Ectodermal cell (in vitro differentiated cells): ENCODE measurements around the gene ETV5.

Source experiments
- H3K27ac ChIP-seq: 2 replicates; pipeline ENCODE4 v1.7.0; 2013; ENCODE audit warnings: mild to moderate bottlenecking, low read depth, low read length; ENCODE audit not compliant: insufficient read depth, poor library complexity, severe bottlenecking
- H3K27me3 ChIP-seq: 2 replicates; pipeline ENCODE4 v1.7.0; 2013; ENCODE audit warnings: mild to moderate bottlenecking, low read length; ENCODE audit not compliant: insufficient read depth, control insufficient read depth, poor library complexity, severe bottlenecking
- H3K36me3 ChIP-seq: one replicate; pipeline ENCODE4 v1.7.0; 2013; ENCODE audit warnings: low read length; ENCODE audit not compliant: control insufficient read depth, insufficient read depth
- H3K4me1 ChIP-seq: one replicate; pipeline ENCODE4 v1.7.0; 2013; ENCODE audit warnings: low read length; ENCODE audit not compliant: control insufficient read depth, insufficient read depth
- H3K4me3 ChIP-seq: 2 replicates; pipeline ENCODE4 v1.7.0; 2013; ENCODE audit warnings: low read depth, low read length, control low read depth; ENCODE audit not compliant: insufficient read depth
- H3K9me3 ChIP-seq: 2 replicates; pipeline ENCODE4 v1.7.0; 2013; ENCODE audit warnings: mild to moderate bottlenecking, low read length, moderate library complexity; ENCODE audit not compliant: control insufficient read depth
- WGBS, 2 experiments: methylation state at CpG; one replicate each; pipeline ENCODE4 v1.1.7; 2013; ENCODE audit warnings: missing lambda C conversion rate in 2 of 2; 5-methylcytosine and 5-hydroxymethylcytosine counted together

ETV5 gene

DNA sequence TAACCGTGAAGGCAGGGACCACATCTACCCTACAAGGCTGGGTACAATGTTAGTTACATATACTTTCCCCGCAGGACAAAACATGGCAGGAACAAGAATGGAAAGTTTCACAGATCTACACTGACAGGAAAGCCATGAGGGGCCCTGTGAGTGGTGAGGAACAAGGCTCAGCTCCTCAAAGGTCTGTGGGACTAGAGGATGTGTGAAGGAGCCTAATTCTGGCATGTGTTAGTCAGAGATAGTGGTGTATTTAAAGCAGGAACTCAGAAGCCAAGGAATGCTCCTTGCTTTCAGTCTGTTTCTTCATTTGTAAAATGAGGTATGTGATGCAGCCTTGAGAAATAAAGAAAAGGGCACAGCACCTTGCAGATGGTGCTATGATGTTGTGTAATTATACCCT is 25.1 kb downstream of the ETV5 start:
- no peak overlapping the region for H3K4me3 ChIP-seq
- no peaks in the 10 kb centered on the region for H3K36me3 ChIP-seq
- H3K9me3 ChIP-seq, result no peaks in the 10 kb centered on the region
- peaks cover 7% of the 10 kb centered on the region for H3K4me1 ChIP-seq
- WGBS, 2 experiments, result 90% methylated on average over 2 of the region's 2 CpGs
- H3K27ac ChIP-seq, result no peak overlapping the region
- H3K27me3 ChIP-seq, result no peaks in the 10 kb centered on the region

- Histone ChIP-seq H3K4me1 (peaks cover 7% of the 10 kb centered on the region), H3K36me3 (no peaks in the 10 kb centered on the region), H3K9me3 (no peaks in the 10 kb centered on the region), H3K27ac (no peak overlapping the region), H3K4me3 (no peak overlapping the region), H3K27me3 (no peaks in the 10 kb centered on the region)
- WGBS, 2 experiments, result 88 to 93% methylated on average over 8 of the region's 8 CpGs
These were observed 26.7 kb downstream of the ETV5 start for GRCh38 chr3:186082150-186082549.

GRCh38 chr3:186081678-186082077 is 27.2 kb downstream of the ETV5 start:
- H3K4me1 ChIP-seq, result peaks cover 7% of the 10 kb centered on the region
- 82 to 96% methylated on average over 2 of the region's 2 CpGs for WGBS, 2 experiments
- no peaks in the 10 kb centered on the region for H3K9me3 ChIP-seq
- no peaks in the 10 kb centered on the region for H3K27me3 ChIP-seq
- no peak overlapping the region for H3K27ac ChIP-seq
- H3K4me3 ChIP-seq, result no peak overlapping the region
- H3K36me3 ChIP-seq, result no peaks in the 10 kb centered on the region

- 62 to 63% methylated on average over 5 of the region's 5 CpGs for WGBS, 2 experiments
- H3K4me3 ChIP-seq, result no peak overlapping the region
- H3K36me3 ChIP-seq, result no peaks in the 10 kb centered on the region
- H3K27me3 ChIP-seq, result no peaks in the 10 kb centered on the region
- peaks cover 7% of the 10 kb centered on the region for H3K4me1 ChIP-seq
- no peaks in the 10 kb centered on the region for H3K9me3 ChIP-seq
- H3K27ac ChIP-seq, result no peak overlapping the region
These were observed 27.9 kb downstream of the ETV5 start for GRCh38 chr3:186080849-186081438.

DNA sequence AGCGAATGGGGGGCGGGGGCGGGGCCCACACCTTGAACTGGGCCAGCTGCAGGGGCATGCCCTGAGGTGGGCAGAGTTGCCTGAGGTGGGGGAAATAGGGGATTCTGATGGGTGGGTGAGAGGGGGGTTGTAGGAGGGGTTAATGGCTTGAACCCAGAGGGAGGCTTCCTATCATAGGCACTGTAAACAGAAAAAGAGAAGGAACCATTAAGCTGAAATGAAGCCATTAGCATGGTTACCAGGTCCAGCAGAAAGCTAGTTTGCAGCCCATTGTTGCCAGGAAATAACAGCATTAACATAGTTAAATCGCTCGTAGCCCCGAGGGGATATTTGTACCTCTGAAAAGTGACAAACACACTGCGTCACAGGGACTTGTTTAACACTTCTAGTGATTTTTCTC is 29.0 kb downstream of the ETV5 start:
- Histone ChIP-seq H3K4me1 (peaks cover 7% of the 10 kb centered on the region), H3K27ac (no peak overlapping the region), H3K36me3 (no peaks in the 10 kb centered on the region), H3K9me3 (no peaks in the 10 kb centered on the region), H3K4me3 (no peak overlapping the region), H3K27me3 (no peaks in the 10 kb centered on the region)
- 50 to 55% methylated on average over 7 of the region's 7 CpGs for WGBS, 2 experiments

DNA sequence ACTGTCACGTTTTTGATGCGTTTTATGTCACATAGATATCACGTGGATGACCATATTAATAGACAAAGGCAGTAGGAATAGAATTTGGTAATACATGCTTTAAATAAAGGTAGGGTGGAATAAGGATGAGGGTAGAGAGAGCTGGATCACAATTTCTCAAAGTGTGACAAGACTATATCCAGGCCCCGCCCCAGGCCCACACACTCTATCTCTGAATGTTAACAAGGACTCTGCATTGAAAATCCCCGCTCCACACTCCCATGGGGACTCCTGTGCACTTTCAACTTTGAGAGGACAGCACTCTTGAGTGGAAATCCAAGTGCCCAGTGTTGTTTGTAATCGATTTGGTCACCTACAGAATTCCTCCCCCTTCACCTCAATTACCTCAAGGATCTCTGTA is 31.4 kb downstream of the ETV5 start:
- no peaks in the 10 kb centered on the region for H3K9me3 ChIP-seq
- peaks cover 7% of the 10 kb centered on the region for H3K4me1 ChIP-seq
- no peaks in the 10 kb centered on the region for H3K27me3 ChIP-seq
- H3K36me3 ChIP-seq, result no peaks in the 10 kb centered on the region
- WGBS, 2 experiments, result 95 to 98% methylated on average over 6 of the region's 6 CpGs
- H3K4me3 ChIP-seq, result no peak overlapping the region
- no peak overlapping the region for H3K27ac ChIP-seq

- Histone ChIP-seq H3K27me3 (no peaks in the 10 kb centered on the region), H3K4me3 (no peak overlapping the region), H3K4me1 (peaks cover 6% of the 10 kb centered on the region), H3K27ac (no peak overlapping the region), H3K36me3 (no peaks in the 10 kb centered on the region), H3K9me3 (no peaks in the 10 kb centered on the region)
- 93 to 99% methylated on average over 4 of the region's 4 CpGs for WGBS, 2 experiments
These were observed 32.8 kb downstream of the ETV5 start for GRCh38 chr3:186075931-186076567.

DNA sequence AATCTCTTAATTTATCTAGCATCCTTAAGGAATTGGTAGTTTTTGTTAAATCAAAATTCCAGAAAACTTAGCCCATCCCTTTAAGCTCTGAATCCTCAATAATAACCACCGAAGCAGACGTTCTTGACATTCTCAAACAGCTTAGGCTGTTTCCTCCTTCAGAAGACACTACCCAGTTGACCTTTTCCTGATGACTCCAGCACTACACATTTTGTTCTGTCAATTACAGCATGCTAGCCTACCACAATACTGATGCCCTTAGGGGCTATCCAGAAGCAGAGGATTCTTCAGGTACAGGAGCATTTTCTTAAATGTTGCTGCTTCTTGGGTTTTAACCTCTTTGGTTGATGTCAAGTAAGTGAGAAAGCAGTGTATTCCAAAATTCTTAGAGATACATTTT is 33.4 kb downstream of the ETV5 start:
- Histone ChIP-seq H3K27ac (no peak overlapping the region), H3K9me3 (no peaks in the 10 kb centered on the region), H3K4me3 (no peak overlapping the region), H3K4me1 (peaks cover under 1% of the 10 kb centered on the region), H3K27me3 (no peaks in the 10 kb centered on the region), H3K36me3 (no peaks in the 10 kb centered on the region)
- 94 to 95% methylated on average over 2 of the region's 2 CpGs for WGBS, 2 experiments

DNA sequence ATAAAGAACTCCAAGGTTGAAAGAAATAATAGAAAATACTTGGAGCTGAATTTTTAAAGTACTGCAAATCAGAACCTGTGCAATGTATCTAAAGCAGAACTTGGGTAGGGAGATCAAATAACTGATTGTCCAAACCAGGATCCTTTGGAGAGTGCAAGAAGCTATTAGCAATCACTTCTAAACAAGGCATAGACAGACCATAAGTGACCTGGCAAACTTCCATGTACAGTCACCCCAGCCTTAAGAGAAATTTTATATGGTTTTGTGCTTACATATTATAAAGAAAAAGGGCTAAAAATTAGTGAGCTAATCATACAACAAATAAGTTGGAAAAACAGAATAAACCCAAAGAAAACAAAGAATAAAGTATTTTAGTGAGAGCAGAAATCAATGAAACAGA is 35.2 kb downstream of the ETV5 start:
- Histone ChIP-seq H3K27me3 (no peaks in the 10 kb centered on the region), H3K4me1 (no peaks in the 10 kb centered on the region), H3K4me3 (no peak overlapping the region), H3K27ac (no peak overlapping the region), H3K36me3 (no peaks in the 10 kb centered on the region), H3K9me3 (no peaks in the 10 kb centered on the region)

- Histone ChIP-seq H3K27me3 (no peaks in the 10 kb centered on the region), H3K4me1 (no peaks in the 10 kb centered on the region), H3K36me3 (no peaks in the 10 kb centered on the region), H3K27ac (no peak overlapping the region), H3K9me3 (no peaks in the 10 kb centered on the region), H3K4me3 (no peak overlapping the region)
- WGBS, 2 experiments, result 87 to 94% methylated on average over 5 to 9 of the region's 9 CpGs
These were observed 37.9 kb downstream of the ETV5 start for GRCh38 chr3:186070996-186071395.
